Thyroid gland (tissue), 4 donors: ENCODE measurements around the gene CAMTA1.

ENCODE experiments used
- POLR2A ChIP-seq, 2 donors: fragments of 450-650 bp; IDR thresholded peaks; one replicate each; pipeline ENCODE4 v1.6.1; 2017; ENCODE audit warnings: antibody characterized with exemption in 2 of 2, mild to moderate bottlenecking in 2 of 2, moderate library complexity in 1 of 2
- TF ChIP-seq, protein P1 (sequence below), 6 experiments: fragments of 200-600 bp in 3 of 6; fragments of 450-650 bp in 3 of 6; sonication (generic) in 3 of 6; IDR thresholded peaks; one replicate each; pipeline ENCODE4 v1.5.1; 2016 to 2019; ENCODE audit warnings: antibody characterized with exemption in 6 of 6, mild to moderate bottlenecking in 2 of 6, inconsistent platforms in 1 of 6, moderate library complexity in 1 of 6

DNA sequence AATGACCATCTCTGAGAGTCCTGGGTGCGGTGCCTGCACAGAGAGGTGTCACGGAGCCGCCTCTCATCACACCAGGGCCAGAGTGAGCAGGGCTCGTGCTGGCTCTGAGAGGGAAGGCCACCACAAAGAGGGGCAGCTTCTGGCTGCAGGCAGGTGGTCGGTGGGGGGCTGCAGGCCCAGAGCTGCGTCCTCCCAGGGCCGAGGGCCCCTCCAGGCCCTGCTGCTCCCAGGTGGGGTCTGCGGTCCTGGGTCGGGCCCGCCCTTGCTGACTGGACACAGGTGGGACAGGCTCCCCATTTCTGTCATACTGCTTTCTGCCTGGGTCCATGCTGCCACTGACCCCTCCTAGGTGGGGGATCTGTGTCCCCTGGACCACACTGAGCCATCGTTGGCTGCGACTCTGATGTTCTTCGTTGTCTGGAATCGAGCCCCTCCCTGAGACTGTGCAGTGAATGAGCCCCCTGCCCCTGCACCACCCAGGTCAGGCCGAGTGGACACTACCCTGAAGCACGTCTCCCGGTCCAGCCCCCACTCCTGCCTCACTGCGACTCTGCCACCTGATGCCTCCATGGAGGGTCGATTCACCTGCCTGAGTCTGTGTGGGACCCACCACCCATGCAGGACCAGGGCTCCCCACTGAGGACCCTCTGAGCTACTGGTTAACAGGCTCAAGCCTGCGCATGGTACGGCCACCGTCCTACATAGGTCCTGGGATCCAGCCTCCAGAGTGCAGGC is 653.8 kb downstream of the CAMTA1 start:
- no peak for TF ChIP-seq POLR2A (IDR thresholded peaks at IDR 0.05)
- TF ChIP-seq, protein P1, sequence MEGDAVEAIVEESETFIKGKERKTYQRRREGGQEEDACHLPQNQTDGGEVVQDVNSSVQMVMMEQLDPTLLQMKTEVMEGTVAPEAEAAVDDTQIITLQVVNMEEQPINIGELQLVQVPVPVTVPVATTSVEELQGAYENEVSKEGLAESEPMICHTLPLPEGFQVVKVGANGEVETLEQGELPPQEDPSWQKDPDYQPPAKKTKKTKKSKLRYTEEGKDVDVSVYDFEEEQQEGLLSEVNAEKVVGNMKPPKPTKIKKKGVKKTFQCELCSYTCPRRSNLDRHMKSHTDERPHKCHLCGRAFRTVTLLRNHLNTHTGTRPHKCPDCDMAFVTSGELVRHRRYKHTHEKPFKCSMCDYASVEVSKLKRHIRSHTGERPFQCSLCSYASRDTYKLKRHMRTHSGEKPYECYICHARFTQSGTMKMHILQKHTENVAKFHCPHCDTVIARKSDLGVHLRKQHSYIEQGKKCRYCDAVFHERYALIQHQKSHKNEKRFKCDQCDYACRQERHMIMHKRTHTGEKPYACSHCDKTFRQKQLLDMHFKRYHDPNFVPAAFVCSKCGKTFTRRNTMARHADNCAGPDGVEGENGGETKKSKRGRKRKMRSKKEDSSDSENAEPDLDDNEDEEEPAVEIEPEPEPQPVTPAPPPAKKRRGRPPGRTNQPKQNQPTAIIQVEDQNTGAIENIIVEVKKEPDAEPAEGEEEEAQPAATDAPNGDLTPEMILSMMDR (IDR thresholded peaks at IDR 0.05) = no peak
